ENCODE data around the gene PLB1. TPM values are rescaled to one million over a fixed set of nuclear protein-coding genes. Genes with fewer than 3 reads are reported as not detected.

The PLB1 gene
- total RNA-seq, 2 donors from 2014 or later = 2.1 to 3.0 TPM

- peaks cover 0 to 64% of the 10 kb centered on the region in 2 donors for H3K4me1 ChIP-seq
These were observed 129.2 kb downstream of the PLB1 start for GRCh38 chr2:28624793-28625701.

GRCh38 chr2:28626376-28626775 lies 130.5 kb downstream of the PLB1 start:
- Histone ChIP-seq H3K36me3 (no peaks in the 10 kb centered on the region), H3K27ac (peak overlapping the region; percentile 86 to 92), H3K9me3 (no peaks in the 10 kb centered on the region), H3K27me3 (no peaks in the 10 kb centered on the region), H3K4me1 (peaks cover 0 to 52% of the 10 kb centered on the region in 2 donors), H3K4me3 (no peak overlapping the region)
- no peak for DNase-seq (ENCODE audit: low spot score)
- TF ChIP-seq, protein P1, sequence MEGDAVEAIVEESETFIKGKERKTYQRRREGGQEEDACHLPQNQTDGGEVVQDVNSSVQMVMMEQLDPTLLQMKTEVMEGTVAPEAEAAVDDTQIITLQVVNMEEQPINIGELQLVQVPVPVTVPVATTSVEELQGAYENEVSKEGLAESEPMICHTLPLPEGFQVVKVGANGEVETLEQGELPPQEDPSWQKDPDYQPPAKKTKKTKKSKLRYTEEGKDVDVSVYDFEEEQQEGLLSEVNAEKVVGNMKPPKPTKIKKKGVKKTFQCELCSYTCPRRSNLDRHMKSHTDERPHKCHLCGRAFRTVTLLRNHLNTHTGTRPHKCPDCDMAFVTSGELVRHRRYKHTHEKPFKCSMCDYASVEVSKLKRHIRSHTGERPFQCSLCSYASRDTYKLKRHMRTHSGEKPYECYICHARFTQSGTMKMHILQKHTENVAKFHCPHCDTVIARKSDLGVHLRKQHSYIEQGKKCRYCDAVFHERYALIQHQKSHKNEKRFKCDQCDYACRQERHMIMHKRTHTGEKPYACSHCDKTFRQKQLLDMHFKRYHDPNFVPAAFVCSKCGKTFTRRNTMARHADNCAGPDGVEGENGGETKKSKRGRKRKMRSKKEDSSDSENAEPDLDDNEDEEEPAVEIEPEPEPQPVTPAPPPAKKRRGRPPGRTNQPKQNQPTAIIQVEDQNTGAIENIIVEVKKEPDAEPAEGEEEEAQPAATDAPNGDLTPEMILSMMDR (IDR thresholded peaks at IDR 0.05) = no peak

More at GRCh38 chr2:28624793-28625701, 129.2 kb downstream of the PLB1 start:
- Histone ChIP-seq H3K4me3 (no peak overlapping the region), H3K27me3 (no peaks in the 10 kb centered on the region), H3K9me3 (no peaks in the 10 kb centered on the region), H3K27ac (peak overlapping the region; percentile 86 to 92), H3K36me3 (no peaks in the 10 kb centered on the region)
- TF ChIP-seq, protein P1 (IDR thresholded peaks at IDR 0.05) = no peak
- DNase-seq (ENCODE audit: low spot score) = no peak

DNA sequence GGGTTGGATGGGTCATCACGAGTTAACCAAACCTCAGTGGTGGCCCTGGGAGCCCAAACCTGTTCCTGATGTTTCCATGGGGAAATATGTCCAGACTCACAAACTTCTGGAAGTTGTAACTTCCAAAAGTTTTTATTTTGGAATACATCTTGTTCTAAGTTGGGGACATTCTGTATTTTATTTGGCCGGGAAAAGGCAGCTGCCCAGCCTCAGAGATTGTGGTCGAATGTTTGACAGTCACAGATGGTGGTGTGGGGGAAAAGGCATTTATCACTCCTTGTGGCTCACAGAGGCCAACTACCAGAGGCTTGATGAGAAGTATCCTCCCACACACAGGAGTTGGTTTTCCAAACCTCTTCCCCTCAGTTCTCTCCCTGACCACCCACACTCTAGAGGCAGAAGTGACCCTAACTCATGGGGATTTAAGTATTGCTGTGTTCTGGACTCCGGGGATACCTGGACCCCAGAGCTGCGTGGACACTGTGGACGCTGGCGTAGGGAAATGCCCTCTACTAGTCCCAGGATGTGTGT lies 131.1 kb downstream of the PLB1 start:
- DNase-seq (ENCODE audit: low spot score) = peak; percentile 77
- H3K4me3 ChIP-seq = no peak overlapping the region
- H3K4me1 ChIP-seq = peaks cover 0 to 46% of the 10 kb centered on the region in 2 donors

DNA sequence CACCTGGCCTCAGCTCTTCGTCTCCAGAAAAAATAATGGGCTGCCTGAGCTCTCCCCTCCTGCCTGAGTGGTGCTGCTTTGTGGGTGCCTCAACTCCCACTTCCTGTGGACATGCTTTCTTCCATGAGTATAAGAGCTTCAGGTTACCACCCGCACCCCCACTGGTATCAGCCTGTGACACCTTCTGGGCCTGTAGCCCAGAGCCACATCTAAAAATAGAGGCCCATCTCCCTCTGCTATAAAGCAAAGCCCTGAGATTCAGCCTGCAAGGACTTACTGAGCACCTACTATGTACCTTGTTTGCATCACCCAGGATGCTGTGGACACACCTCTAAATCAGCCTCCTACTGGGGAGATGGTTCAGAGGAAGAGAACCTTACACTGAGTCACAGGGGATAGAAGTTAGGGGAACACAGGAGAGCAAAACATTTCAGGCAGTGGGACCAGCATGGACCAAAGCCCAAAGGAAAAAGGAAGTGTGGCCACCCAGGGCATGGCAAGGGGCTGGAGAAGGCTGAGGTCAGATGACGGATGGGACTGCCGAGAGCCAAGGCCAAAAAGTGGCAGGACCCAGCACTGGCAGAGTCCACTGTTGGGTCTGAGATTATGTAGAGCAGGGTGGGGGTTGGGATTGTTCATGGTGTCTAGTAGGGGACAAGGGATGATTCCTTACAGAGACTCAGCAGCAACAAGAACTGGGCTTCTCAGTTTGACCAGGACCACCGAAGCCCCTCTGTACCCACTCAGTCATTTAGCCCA lies 132.0 kb downstream of the PLB1 start:
- Histone ChIP-seq H3K36me3 (no peaks in the 10 kb centered on the region), H3K9me3 (no peaks in the 10 kb centered on the region), H3K4me1 (peaks cover 0 to 42% of the 10 kb centered on the region in 2 donors), H3K27ac (peak overlapping the region; percentile 86 to 92), H3K4me3 (no peak overlapping the region), H3K27me3 (no peaks in the 10 kb centered on the region)
- TF ChIP-seq, protein P1 (IDR thresholded peaks at IDR 0.05) = no peak
- DNase-seq (ENCODE audit: low spot score) = no peak

More for the DNA sequence above, 131.1 kb downstream of the PLB1 start:
- Histone ChIP-seq H3K9me3 (no peaks in the 10 kb centered on the region), H3K27me3 (no peaks in the 10 kb centered on the region), H3K36me3 (no peaks in the 10 kb centered on the region), H3K27ac (peak overlapping the region; percentile 86 to 92)
- TF ChIP-seq, protein P1 (IDR thresholded peaks at IDR 0.05) = no peak

DNA sequence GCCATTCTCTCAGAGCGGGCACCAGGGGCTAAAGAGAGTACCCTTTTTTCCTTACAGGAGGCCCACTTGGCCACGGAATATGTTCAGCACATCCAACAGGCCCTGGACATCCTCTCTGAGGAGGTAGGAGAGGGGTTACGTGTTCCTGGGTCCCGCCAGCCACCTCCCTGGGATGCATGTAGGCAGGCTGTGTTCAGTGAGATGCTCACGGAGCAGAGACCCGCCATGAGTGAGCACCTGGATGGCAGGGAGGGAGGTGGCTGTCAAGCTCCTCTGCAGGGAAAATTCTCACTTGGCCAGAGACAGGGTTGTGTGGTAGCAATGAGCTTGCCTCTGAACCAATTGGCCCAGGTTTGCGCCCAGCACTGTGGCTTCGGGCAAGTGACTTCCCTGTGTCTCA lies 132.6 kb downstream of the PLB1 start:
- H3K4me3 ChIP-seq = no peak overlapping the region
- H3K27ac ChIP-seq = peak overlapping the region; percentile 86 to 92
- no peaks in the 10 kb centered on the region for H3K9me3 ChIP-seq
- peaks cover 0 to 43% of the 10 kb centered on the region in 2 donors for H3K4me1 ChIP-seq
- no peaks in the 10 kb centered on the region for H3K36me3 ChIP-seq
- H3K27me3 ChIP-seq = no peaks in the 10 kb centered on the region
- TF ChIP-seq, protein P1 (IDR thresholded peaks at IDR 0.05) = no peak
- no peak for DNase-seq (ENCODE audit: low spot score)

Data from right atrium auricular region (tissue), 2 donors.